ENCODE measurements around the gene ARHGAP12.

DNA sequence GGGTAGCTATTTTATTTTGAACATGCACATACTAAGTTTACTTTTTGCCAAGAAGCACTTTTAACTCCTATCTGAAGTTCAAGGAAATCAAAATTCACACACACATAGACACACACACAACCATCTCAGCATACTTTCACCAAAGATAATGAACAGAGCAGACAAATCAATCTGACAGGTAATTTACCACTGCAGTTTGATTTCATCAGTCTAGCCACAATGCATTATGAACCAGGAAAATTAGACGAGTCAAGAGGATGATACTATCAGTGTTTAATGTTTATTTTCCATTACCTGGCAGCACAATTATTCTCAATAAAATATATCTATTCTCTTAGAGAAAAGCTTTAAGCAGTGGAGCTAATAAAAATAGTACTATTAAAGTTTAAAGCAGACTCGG is 147.9 kb downstream of the ARHGAP12 start:
- TF ChIP-seq, protein P1, sequence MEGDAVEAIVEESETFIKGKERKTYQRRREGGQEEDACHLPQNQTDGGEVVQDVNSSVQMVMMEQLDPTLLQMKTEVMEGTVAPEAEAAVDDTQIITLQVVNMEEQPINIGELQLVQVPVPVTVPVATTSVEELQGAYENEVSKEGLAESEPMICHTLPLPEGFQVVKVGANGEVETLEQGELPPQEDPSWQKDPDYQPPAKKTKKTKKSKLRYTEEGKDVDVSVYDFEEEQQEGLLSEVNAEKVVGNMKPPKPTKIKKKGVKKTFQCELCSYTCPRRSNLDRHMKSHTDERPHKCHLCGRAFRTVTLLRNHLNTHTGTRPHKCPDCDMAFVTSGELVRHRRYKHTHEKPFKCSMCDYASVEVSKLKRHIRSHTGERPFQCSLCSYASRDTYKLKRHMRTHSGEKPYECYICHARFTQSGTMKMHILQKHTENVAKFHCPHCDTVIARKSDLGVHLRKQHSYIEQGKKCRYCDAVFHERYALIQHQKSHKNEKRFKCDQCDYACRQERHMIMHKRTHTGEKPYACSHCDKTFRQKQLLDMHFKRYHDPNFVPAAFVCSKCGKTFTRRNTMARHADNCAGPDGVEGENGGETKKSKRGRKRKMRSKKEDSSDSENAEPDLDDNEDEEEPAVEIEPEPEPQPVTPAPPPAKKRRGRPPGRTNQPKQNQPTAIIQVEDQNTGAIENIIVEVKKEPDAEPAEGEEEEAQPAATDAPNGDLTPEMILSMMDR (IDR thresholded peaks at IDR 0.05; ENCODE audit: low read depth, low read length, poor library complexity, severe bottlenecking), result no peak
- TF ChIP-seq EZH2phosphoT487 (IDR thresholded peaks at IDR 0.05; ENCODE audit: borderline replicate concordance, low read length), result no peak
